HG03469 (cell line): ENCODE data around the gene XYLT1.

ENCODE experiments used
- ATAC-seq: cut with Tn5 transposase; IDR thresholded peaks from one replicate; pipeline ENCODE4 v1.9.1; 2021; ENCODE audit warnings: mild to moderate bottlenecking, moderate library complexity, moderate number of reproducible peaks; ENCODE audit not compliant: unreplicated experiment

XYLT1 gene

DNA sequence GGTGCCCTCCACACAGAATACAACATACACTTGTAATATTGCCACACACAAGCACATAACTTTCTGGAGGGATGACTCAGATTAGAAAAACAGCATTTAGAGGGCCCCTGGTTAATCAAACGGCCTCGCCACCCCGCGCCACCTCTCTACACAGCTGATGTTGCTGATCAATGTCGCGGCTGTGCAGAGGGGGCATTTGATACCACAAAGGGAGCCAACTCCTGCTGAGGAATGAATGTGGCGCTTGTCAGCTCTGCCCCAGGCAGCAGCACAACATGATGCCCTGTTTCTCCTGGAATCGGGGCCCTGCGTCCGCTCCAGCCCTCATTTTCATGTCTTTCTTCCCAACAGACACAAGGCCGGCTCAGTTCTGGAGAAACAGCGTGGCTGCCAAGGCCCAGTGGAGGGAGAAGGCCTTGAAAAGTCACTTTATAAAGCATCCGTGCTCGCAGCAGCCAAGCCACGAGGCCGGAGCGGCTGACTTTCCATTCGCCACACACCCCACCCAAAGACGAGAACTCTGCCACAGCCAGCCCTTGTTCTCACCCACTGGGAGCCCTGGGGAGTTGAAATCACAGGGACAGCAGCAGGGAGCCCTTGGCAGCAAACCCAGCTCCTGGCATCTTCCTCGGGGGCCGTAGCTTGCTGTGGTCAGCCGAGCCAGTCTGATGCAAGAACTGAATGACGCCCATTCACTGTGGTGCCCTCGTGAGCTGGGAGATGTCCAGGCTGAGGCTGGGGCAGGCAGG is 65.6 kb downstream of the XYLT1 start:
- ATAC-seq, result no peak

DNA sequence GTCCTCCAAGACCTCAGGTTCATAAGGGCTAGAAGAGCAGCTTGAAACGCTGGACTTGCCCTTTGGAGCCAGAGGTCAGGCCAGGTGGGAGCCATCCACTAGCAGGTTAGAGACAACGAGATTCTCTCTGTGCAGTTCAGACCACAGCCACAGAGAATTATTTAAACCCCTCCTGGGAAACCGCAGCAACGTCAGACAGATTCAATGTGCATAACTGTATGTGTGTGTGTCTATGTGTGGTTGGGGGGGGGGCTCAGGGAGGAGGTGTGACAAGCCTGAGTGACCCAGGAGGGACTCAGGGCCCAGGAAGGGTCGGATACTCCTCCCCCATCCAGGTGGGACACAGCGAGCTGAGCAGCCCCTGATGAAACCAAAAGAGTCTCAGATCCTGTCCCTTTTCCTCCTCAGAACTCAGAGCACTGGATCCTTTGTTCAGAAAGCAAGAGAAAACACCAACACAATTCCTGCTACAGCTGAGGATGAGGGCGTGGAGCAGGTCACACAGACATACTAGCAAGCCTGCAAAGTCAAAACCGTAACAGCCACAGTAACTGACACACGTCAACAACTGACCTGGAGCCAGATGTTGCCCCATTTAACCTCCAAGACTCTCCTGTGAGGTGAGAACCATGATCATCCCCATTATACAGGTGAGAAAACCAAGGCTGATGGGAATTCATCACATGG is 66.8 kb downstream of the XYLT1 start:
- ATAC-seq, result no peak

DNA sequence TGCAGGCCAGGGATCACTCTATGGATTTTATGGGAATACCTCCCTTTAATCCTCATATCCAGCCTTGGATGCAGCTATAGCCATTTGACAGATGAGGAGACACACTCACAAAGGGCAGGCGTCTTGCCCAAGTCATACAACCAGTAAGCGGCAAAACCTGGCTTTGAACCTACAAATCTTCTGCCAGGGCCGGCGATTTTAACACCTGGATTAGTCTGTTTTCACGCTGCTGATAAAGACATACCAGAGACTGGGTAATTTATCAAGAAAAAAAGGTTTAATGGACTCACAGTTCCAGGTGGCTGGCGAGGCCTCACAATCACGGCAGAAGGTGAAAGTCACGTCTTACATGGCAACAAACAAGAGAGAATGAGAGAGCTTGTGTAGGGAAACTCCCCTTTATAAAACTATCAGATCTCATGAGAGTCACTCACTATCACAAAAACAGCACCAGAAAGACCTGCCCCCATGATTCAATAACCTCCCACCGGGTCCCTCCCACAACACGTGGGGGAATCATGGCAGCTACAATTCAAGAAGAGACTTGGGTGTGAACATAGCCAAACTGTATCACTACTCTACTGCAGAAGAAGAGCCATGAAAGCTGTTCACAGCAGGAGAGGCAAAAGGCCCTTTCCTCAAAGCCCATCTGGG is 67.5 kb downstream of the XYLT1 start:
- ATAC-seq, result no peak

DNA sequence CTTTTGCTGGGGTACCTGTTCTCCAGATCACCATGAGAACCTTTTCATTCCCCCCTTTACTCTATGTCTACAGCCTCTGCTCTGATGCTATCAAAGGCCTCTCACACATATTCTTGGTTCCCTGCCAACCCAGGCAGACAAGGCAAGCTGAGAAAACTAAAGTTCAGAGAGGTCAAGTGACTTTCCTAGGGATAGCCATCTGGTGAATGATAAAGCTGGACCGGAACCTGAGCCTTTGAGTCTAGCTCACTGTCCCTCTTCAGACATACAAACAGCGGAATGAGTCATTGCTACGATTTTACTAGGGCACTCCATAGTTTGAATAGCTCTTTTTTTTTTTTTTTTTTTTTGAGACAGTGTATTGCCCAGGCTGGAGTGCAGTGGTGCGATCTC is 73.3 kb downstream of the XYLT1 start:
- ATAC-seq, result no peak

DNA sequence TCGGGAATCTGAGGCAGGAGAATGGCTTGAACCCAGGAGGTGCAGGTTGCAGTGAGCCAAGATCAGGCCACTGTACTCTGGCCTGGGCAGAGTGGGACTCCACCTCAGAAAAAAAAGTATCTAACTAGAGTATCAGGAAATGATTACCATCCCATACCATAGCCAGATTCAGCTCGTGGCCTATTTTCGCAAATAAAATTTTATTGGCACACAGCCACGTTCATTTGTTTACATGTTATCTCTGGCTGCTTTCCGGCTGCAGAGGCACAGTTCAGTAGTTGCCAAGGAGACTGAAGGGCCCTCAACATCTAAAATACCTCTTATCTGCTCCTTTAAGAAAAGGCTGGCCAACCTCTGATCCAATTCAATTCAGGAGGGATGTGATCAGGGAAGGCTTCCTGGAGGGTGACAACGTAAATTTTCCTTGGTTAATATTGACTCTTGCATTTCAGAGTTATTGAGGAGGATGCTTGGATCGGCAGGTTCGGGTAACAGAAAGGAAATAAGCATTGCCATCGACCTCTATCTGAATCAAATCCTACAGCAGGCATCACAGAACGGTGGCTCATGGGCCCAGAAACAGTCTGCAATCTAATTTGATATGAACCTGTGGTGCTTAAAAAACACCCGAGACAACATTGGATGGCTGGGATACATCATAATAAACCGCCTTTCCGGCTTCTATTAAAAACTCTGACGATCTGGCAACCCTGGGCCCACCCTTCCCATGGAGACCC is 73.8 kb downstream of the XYLT1 start:
- no peak for ATAC-seq

DNA sequence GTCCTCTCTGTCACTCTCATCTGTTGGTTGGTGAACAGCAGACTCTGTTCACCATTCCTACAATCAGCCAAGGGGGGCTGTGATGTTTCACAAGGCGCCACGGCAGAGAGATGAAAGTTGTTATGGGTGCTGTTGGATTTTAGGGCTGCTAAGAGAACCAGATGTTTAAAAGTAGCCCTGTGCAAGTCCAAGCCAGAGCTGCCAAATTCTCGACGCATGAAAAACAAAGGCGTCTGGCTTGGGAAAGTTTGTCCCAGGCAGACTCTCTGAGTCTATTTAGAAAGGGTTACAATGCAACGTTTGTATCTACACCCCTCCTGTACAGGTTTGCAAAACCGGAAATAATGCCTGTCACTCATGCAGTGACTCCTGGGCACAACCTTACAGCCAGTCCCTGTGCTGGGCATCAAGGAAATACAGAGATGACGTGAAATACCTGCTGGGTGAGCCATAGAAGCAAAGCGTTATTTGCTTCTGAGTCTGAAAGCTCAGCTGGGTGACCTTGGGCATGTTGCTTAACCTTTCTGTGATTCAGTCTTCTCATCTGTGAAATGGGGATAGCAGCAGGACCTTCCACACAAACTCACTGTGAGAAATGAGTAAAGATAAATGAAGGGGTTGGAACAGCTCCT is 74.8 kb downstream of the XYLT1 start:
- no peak for ATAC-seq

DNA sequence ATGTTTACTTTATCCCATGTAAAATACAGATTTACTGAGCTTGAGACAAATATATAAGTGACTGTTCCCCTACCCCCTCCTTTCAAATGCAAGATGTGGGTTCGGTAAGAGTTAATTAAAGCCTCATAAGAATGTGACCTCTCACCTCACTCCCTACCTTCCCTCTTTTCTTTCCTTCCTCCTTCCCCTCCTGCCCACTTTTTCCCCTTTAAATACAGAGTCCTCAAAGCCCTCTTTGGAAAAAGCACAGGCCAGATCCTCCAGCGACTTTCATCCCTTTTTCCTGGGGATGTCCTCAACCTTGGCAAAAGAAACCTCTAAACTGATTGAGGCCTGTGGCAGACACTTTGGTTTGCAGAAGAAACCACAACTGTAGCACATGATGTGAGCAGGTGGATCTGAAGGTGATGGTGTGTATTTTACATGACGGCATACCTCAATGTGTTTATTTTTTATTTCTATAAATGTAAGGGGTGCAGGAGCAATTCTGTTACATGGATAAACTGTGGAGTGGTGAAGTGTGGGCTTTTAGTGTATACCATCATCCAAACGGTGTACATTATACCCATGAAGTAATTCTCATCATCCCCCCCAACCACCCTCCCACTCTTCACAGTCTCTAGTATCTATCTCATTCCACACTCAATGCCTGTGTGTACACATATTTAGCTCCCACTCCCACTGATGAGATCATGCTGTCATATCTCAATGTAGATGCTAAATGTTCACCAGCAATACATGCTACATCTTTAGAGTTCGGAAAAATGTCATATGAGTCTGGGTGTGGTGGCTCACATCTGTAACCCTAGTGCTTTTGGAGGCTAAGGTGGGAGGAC is 77.7 kb downstream of the XYLT1 start:
- ATAC-seq, result no peak

DNA sequence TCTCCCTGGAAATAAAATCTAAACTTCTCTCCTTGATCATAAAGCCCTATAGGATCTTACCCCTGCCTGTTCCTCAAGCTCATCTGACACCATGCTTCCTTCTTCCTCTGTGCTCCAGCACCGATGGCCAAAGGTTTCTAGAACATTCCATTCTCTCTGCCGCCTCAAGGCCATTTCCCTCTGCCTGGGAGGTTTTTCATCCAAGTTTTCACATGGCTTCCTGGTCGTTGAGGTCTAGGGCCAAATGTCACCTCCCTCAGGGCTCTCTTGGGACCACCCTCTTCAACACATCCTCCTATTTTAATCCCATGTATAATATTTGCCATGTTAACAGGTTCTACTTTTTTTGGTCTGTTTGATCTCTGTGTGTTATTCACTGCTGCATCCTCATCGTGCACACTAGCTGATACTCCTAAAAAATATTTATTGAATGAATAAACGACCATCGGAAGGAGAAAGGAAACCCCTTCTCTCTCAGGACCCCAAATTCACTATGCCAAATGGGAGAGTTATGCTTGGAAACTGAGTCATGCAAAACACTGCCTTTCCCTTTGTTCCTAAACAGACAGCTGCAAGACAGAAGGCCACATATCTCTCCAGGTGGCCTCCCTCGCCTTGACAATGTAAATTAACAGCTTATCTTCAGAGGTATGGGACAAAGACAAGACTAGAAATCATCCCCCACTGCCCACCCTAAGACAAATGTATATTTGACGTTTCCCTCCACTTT is 78.5 kb downstream of the XYLT1 start:
- no peak for ATAC-seq

DNA sequence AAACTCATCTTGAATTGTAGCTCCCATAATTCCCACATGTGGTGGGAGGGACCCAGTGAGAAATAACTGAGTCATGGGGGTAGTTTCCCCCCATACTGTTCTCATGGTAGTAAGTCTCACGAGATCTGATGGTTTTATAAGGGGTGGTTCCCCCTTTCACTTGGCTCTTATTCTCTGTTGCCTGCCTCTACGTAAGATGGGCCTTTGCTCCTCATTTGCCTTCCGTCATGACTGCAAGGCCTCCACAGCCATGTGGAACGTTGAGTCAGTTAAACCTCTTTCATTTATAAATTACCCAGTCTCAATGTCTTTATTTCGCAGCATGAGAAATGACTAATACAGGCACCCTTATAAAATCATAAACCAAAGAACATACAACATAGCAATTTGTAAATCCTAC is 79.0 kb downstream of the XYLT1 start:
- no peak for ATAC-seq

DNA sequence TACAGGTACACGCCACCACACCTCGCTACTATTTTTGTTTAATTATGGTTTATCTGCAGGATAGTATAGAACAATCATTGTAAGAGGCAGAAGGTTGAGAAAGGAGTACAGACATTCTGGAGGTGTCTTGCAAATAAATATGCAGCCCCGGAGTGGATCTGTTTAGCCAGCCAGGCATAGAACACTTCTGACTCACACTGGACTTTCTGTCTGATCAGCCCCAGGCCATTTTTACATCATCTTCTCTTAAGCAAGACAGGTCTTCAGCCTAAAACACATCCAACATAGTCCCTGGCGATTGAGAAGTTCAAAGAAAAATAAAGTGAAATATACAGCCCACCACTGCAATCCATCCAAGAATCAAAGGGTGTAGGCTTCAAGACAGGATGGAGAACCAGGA is 81.4 kb downstream of the XYLT1 start:
- ATAC-seq, result no peak

DNA sequence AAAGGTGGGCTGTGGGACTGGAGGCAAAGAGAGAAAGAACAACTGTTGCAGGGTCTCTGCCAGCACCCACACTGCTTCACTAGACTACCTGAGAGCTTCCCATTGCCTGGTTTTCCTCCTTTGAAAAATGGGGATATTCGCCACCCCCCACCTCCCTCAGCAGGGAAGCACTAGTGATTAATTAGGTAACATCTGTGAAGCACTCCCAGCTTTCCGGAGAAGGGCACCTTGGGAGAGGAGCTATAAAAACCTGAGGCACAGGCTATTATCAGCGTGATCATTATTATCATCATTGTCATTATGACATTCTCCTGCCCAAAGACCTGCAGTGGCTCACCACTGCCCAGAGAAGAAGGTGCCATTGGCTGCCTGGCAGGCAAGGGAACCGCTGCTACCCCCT is 83.5 kb downstream of the XYLT1 start:
- ATAC-seq, result no peak

DNA sequence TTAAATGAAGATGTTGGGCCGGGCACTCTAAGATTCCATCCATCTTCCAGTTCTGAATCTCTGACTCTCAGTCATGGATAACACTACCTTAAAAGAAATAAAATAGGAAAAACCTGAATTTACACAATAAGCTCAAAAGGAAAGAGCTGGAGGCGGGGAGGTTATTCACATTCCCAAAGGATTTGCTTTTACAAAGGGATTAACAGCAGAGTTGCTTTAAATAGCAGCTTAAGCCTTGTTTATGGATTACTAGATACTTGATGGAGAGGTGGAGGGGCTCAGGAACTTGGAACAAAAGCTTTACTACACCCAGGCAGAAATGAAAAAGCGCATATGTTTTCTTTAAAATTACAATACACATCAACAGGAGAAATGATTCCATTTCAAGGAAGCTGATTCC is 84.5 kb downstream of the XYLT1 start:
- no peak for ATAC-seq

DNA sequence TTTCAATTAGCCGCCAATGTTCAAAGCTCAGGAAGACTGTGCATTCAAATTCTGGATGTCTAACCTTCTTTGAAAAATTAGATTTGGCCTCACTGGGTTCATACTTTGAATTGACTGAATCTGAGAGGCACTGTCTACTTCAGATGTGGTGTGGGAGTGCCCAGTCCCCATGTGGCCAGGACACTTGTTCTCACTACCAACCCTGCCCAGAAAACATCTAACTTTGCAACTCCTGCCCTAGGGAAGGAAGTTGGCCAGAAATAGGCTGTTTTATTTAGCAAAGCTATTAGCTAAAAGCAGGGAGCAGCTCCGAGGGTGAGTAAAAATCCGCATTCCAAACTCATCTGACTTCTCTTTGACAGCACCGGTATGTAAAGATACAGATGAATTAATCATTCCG is 86.3 kb downstream of the XYLT1 start:
- ATAC-seq, result no peak

DNA sequence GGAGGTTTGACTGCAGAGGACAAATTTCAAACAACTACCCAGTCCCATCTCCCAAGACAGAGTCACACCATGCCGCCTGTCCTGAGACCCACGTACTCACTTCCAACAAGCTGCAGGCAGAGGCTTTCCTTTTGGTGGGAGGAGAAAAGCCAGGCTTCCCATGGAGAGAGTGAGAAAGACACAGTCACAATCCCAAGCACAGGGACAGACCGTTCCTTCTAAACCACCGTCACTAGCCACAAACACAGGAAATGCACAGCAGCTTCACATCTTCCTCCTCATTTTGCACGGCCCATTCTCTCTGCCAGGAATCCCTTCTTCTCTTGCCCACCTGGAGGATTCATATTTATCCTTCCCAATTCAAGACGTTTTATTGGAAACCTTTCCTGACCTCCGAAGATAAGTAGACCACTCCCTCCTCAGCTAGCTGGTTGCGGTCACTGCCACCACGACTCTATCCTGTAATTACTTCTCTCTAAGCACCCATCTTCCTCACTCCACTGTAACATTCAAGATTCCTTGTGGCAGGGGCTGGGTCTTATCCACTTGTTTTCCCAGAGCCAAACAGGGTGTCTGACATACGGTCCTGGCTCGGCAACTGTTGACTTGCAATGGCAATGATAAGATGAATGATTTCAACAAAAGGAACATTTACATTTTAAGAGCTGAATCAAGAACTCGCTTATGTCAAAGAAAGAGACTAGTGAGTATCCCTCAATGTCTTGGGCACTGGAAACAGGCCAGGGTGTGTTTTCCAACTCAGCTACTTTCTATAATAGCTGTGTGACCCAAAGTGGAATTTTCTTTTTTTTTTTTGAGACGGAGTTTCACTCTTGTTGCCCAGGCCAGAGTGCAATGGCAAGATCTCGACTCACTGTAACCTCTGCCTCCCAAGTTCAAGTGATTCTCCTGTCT is 87.6 kb downstream of the XYLT1 start:
- ATAC-seq, result no peak

DNA sequence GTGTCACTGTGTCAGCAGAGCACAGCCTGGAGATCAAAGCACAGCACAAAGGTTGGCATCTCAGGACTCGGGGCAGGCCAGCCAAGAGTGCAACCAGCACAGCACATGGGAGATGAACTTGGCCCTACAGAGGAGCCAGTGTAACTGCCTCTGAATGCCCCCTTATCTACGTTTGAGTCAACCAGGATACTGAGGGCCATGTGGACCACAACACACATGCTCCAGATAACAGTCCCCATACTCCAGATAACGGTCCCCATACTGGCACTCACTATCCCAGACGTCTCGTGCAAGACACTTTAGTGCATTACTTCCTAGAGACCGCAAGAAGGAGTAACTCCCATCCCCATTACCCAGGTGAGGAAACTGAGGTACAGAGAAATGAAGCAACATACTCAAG is 88.2 kb downstream of the XYLT1 start:
- ATAC-seq, result no peak

DNA sequence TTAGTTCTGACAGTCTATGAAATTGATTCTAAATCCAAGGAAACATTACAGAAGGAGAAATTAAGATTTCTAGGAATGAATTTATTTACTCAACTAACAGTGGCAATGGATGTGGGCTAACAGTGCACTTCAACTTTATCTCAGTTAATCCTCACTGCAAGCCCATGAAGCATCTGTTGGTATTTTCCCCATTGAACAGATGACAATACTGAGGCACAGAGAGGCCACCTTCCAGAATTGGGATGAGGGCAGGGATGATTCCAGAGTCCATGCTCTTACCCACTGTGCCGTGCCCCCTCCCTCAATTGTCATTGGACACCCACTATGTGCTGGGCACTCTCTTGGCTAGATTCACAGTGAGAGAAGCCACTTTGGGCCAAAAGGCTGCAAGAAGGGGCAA is 89.0 kb downstream of the XYLT1 start:
- no peak for ATAC-seq

DNA sequence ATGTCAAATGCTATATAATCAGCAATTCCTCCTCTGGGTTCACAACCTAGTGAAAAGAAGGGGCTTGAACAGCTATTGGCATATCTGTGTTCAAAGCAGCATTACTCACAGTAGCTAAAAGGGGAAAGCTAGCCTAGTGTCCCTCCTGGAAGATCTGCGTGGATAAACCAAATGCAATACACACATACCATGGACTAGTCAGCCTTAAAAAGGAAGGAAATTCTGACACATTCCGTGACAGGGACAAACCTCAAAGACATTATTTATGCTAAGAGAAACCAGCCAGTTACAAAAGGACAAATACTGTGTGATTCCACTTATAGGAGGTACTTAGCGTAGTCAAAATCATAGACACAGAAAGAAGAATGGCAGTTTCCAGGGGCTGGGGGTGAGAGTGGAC is 90.1 kb downstream of the XYLT1 start:
- no peak for ATAC-seq

DNA sequence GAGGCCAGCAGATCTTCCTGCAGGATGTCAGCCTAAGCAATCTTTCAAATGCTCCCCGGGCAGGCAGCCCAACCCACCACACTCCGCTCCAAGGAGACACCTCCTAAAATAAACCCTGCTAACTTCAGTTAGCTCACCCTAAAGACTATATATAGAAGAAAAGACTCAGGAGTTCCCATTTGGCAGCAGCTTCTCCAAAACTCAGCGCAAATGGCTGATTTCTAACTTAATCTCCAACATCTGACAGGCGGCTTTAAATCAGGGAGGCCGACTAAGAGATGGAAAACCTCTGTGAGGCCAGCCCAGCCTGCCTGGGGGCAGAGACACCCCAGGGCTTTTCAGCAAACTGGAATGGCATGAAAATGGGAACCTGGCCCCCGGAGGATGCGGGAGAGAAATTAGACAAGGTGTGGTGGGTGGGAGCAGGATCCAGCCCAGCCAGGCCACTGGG is 91.6 kb downstream of the XYLT1 start:
- no peak for ATAC-seq
